Thymus (tissue), 11 donors: ENCODE results near the gene MAPK7. TPM values are rescaled to one million over a fixed set of nuclear protein-coding genes. Genes with fewer than 3 reads are reported as not detected.

Experiments used
- DNase-seq, 9 donors: peaks; one replicate each; pipeline ENCODE4 v3.0.0-alpha.2; 2013; ENCODE audit warnings: low spot score in 9 of 9, low read depth in 6 of 9, missing footprints in 1 of 9
- H3K27ac ChIP-seq, 2 donors: one replicate each; pipeline ENCODE4 v1.5.1; 2013; ENCODE audit warnings: control low read depth in 1 of 2, low read depth in 1 of 2, low read length in 1 of 2, mild to moderate bottlenecking in 1 of 2, moderate library complexity in 1 of 2
- H3K27me3 ChIP-seq, 2 donors: one replicate each; pipeline ENCODE4 v1.5.1; 2013; ENCODE audit warnings: low read length in 1 of 2; ENCODE audit not compliant: control insufficient read depth in 2 of 2, insufficient read depth in 1 of 2
- H3K36me3 ChIP-seq, 2 donors: one replicate each; pipeline ENCODE4 v1.5.1; 2013; ENCODE audit warnings: low read length in 1 of 2, mild to moderate bottlenecking in 1 of 2, moderate library complexity in 1 of 2; ENCODE audit not compliant: control insufficient read depth in 2 of 2, insufficient read depth in 2 of 2
- H3K4me1 ChIP-seq, 2 donors: one replicate each; pipeline ENCODE4 v1.5.1; 2013; ENCODE audit warnings: low read length in 2 of 2; ENCODE audit not compliant: control insufficient read depth in 2 of 2, insufficient read depth in 2 of 2
- H3K4me3 ChIP-seq, 2 donors: one replicate each; pipeline ENCODE4 v1.5.1; 2013; ENCODE audit warnings: low read length in 2 of 2, control low read depth in 1 of 2, mild to moderate bottlenecking in 1 of 2
- H3K9me3 ChIP-seq, 2 donors: one replicate each; pipeline ENCODE4 v1.5.1; 2013; ENCODE audit warnings: low read length in 1 of 2, mild to moderate bottlenecking in 1 of 2; ENCODE audit not compliant: control insufficient read depth in 2 of 2, insufficient read depth in 1 of 2
- WGBS: extraction: QIAGEN DNeasy Blood & Tissue Kit; methylation state at CpG from one replicate; pipeline ENCODE4 v1.1.7; 2013; 5-methylcytosine and 5-hydroxymethylcytosine counted together
- polyA plus RNA-seq: library from polyadenylated mRNA; stranded (reverse); fragments of 200-250 nt; gene quantifications from one replicate; pipeline ENCODE4 v1.2.3, GENCODE V29; 2013
- total RNA-seq: library from RNA; stranded (reverse); fragments of 120-200 nt; gene quantifications from one replicate; pipeline ENCODE4 v1.2.4, GENCODE V29; 2013
- donor health status: healthy.

MAPK7 gene
- total and polyA plus RNA-seq, 2 donors = 3.3 to 13.7 TPM

DNA sequence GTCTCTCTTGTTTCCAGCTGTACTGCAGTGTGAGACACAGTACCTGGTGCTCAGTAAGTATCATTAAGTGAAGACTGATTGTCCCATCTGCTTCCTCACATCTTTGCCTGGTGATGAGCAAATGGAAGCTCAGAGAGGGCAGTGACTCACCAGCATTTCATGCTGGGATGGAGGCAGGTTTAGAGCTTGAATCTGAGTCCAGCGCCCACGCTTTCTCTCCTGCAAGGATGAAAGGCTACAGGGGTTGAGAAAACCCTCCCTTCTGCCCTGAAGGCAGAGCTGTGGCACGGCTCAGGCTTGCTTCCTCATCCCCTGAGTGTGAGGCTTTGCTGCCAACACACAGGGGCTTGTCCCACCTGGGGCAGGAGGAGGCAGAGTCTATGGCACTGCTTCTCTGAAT is 31.2 kb downstream of the MAPK7 start:
- no peaks in the 10 kb centered on the region for H3K36me3 ChIP-seq
- H3K4me1 ChIP-seq = peaks cover 0 to 5% of the 10 kb centered on the region in 2 donors
- no peak overlapping the region for H3K4me3 ChIP-seq
- peaks cover 0 to 15% of the 10 kb centered on the region in 2 donors for H3K27me3 ChIP-seq
- H3K27ac ChIP-seq = no peak overlapping the region
- no peak for DNase-seq
- no peaks in the 10 kb centered on the region for H3K9me3 ChIP-seq
- 71% methylated on average over 3 of the region's 3 CpGs for WGBS

GRCh38 chr17:19410091-19410490 is 31.8 kb downstream of the MAPK7 start:
- Histone ChIP-seq H3K9me3 (no peaks in the 10 kb centered on the region), H3K4me3 (no peak overlapping the region), H3K36me3 (no peaks in the 10 kb centered on the region), H3K27ac (no peak overlapping the region), H3K4me1 (peaks cover 0 to 5% of the 10 kb centered on the region in 2 donors), H3K27me3 (peaks cover 0 to 15% of the 10 kb centered on the region in 2 donors)
- WGBS = 94% methylated on average over 6 of the region's 6 CpGs
- no peak for DNase-seq

GRCh38 chr17:19410875-19411620 is 32.8 kb downstream of the MAPK7 start, which contains the start of gene RNF112:
Gene RNF112 (plus strand): TSS chr17:19411232. CDS start chr17:19411409, 177 bp downstream.
- no peak within 1 kb of the TSS for H3K27ac ChIP-seq

DNA sequence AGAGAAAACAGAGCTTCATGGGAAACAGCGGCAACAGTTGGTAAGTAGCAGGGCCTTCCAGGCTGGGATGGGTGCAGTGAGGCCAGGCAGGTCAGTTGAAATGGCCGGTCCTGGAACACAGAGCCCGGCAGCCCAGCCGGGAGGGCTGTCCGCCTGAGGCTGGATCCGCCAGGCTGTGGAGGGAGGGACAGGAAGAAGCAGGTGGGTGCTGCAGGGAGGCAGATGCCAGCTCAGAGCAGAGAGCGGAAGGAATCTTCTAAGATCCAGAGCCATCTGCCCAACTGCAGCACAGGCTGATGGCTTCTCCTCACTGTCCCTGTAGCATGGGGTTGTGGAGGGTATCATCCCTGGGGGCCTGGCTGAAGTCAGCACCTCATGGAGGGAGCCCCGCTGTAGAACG is 33.3 kb downstream of the MAPK7 start:
- Histone ChIP-seq H3K27ac (no peak overlapping the region), H3K4me3 (no peak overlapping the region), H3K9me3 (no peaks in the 10 kb centered on the region), H3K36me3 (no peaks in the 10 kb centered on the region), H3K27me3 (peaks cover 0 to 15% of the 10 kb centered on the region in 2 donors), H3K4me1 (peaks cover 0 to 5% of the 10 kb centered on the region in 2 donors)
- WGBS = 86% methylated on average over 9 of the region's 9 CpGs
- DNase-seq = no peak

More at GRCh38 chr17:19410875-19411620, 32.8 kb downstream of the MAPK7 start, which contains the start of gene RNF112:
- H3K4me1 ChIP-seq = peaks cover 0 to 5% of the 10 kb centered on the region in 2 donors
- H3K4me3 ChIP-seq = no peak within 1 kb of the TSS
- peaks cover 0 to 15% of the 10 kb centered on the region in 2 donors for H3K27me3 ChIP-seq
- WGBS = 76% methylated on average over 23 of the region's 23 CpGs
- H3K36me3 ChIP-seq = no peaks in the 10 kb centered on the region
- no peak for DNase-seq
- H3K9me3 ChIP-seq = no peaks in the 10 kb centered on the region

DNA sequence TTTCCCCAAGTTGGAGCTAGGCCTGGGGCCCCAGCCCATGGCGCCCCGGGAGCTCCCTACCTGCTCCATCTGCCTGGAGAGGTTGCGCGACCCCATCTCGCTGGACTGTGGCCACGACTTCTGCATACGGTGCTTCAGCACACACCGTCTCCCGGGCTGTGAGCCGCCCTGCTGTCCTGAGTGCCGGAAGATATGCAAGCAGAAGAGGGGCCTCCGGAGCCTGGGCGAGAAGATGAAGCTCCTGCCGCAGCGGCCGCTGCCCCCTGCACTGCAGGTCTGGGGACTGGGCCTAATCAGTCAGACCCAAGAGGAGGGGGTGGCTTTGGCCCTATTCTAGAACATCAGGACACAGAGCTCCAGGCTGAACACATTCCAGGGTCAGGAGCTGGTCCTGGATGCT is 34.2 kb downstream of the MAPK7 start:
- no peak overlapping the region for H3K4me3 ChIP-seq
- H3K4me1 ChIP-seq = peaks cover 0 to 5% of the 10 kb centered on the region in 2 donors
- H3K36me3 ChIP-seq = no peaks in the 10 kb centered on the region
- H3K9me3 ChIP-seq = no peaks in the 10 kb centered on the region
- no peak for DNase-seq
- no peak overlapping the region for H3K27ac ChIP-seq
- H3K27me3 ChIP-seq = peaks cover 0 to 15% of the 10 kb centered on the region in 2 donors
- 99% methylated on average over 16 of the region's 16 CpGs for WGBS

- peaks cover 0 to 5% of the 10 kb centered on the region in 2 donors for H3K4me1 ChIP-seq
- no peaks in the 10 kb centered on the region for H3K36me3 ChIP-seq
- WGBS = 95% methylated on average over 12 of the region's 12 CpGs
- H3K27me3 ChIP-seq = peaks cover 0 to 15% of the 10 kb centered on the region in 2 donors
- no peak overlapping the region for H3K4me3 ChIP-seq
- no peak for DNase-seq
- no peak overlapping the region for H3K27ac ChIP-seq
- no peaks in the 10 kb centered on the region for H3K9me3 ChIP-seq
These were observed 34.7 kb downstream of the MAPK7 start for GRCh38 chr17:19412984-19413383.

DNA sequence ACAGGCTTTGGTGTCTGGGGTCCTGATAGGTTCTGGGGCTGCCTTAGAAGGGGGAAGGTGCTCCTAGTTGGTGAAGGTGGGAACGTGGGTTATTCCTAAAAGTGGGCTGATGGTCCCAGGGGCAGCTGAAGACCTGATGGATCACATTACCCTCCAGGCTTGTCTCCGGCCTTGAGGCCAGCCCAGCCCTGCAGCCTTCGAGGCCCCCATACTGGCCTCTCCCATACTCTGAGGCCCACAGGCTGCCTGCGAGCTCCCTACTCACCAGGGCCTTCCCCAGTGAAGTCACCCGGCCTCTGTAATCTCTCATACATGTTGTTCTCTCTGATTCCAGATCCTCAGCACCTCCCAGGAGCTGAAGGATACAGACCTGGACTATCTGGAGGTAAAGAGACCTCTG is 35.5 kb downstream of the MAPK7 start:
- no peak for DNase-seq
- peaks cover 0 to 15% of the 10 kb centered on the region in 2 donors for H3K27me3 ChIP-seq
- no peak overlapping the region for H3K27ac ChIP-seq
- H3K4me3 ChIP-seq = no peak overlapping the region
- H3K4me1 ChIP-seq = peaks cover 0 to 8% of the 10 kb centered on the region in 2 donors
- H3K36me3 ChIP-seq = no peaks in the 10 kb centered on the region
- 94% methylated on average over 5 of the region's 5 CpGs for WGBS
- no peaks in the 10 kb centered on the region for H3K9me3 ChIP-seq

GRCh38 chr17:19414396-19415280 is 36.3 kb downstream of the MAPK7 start:
- DNase-seq = no peak
- 96% methylated on average over 28 of the region's 28 CpGs for WGBS
- H3K4me1 ChIP-seq = peaks cover 0 to 6% of the 10 kb centered on the region in 2 donors

GRCh38 chr17:19415311-19415710 is 37.0 kb downstream of the MAPK7 start:
- 76% methylated on average over 13 of the region's 13 CpGs for WGBS
- H3K9me3 ChIP-seq = no peaks in the 10 kb centered on the region
- no peak for DNase-seq
- no peak overlapping the region for H3K27ac ChIP-seq
- H3K4me3 ChIP-seq = no peak overlapping the region
- peaks cover 0 to 15% of the 10 kb centered on the region in 2 donors for H3K27me3 ChIP-seq
- peaks cover 0 to 2% of the 10 kb centered on the region in 2 donors for H3K4me1 ChIP-seq
- no peaks in the 10 kb centered on the region for H3K36me3 ChIP-seq

More at GRCh38 chr17:19414396-19415280, 36.3 kb downstream of the MAPK7 start:
- peaks cover 0 to 15% of the 10 kb centered on the region in 2 donors for H3K27me3 ChIP-seq
- no peaks in the 10 kb centered on the region for H3K36me3 ChIP-seq
- H3K9me3 ChIP-seq = no peaks in the 10 kb centered on the region
- no peak overlapping the region for H3K4me3 ChIP-seq
- H3K27ac ChIP-seq = no peak overlapping the region
